Skin epidermis (tissue), 12 donors: ENCODE measurements around the gene PCNT.

ENCODE experiments used
- H3K27ac ChIP-seq, 21 experiments: fragments of 200-600 bp; sonication (generic) in 11 of 21; one replicate each; pipeline ENCODE4 v1.5.0; 2020; ENCODE audit warnings: mild to moderate bottlenecking in 3 of 21, inconsistent platforms in 2 of 21, moderate library complexity in 2 of 21
- H3K4me3 ChIP-seq, 7 experiments: fragments of 200-600 bp; sonication (generic) in 2 of 7; one replicate each; pipeline ENCODE4 v1.5.0; 2020; ENCODE audit warnings: inconsistent platforms in 2 of 7, mild to moderate bottlenecking in 2 of 7, moderate library complexity in 1 of 7

Gene PCNT

DNA sequence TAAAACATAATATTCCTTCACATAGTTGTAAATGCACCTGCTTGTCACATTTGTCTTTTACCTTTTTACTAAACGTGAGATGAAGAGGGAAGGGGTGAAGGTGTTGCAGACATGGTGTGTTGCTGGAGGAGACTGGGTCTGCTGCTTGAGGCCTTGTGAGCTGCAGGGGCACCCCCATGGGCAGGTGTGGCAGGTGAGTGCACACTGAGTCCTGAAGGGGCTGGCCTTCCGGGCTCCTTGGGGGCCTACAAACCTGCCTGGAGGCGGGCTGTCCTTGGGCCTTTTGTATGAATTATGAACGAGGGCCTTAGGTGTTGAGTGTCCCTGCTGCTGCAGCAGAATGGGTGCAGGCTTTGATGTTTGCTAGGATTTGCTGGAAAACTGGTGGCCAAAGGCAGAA is 3.8 kb downstream of the PCNT start:
- no peak overlapping the region for H3K27ac ChIP-seq
- H3K4me3 ChIP-seq: no peak overlapping the region

DNA sequence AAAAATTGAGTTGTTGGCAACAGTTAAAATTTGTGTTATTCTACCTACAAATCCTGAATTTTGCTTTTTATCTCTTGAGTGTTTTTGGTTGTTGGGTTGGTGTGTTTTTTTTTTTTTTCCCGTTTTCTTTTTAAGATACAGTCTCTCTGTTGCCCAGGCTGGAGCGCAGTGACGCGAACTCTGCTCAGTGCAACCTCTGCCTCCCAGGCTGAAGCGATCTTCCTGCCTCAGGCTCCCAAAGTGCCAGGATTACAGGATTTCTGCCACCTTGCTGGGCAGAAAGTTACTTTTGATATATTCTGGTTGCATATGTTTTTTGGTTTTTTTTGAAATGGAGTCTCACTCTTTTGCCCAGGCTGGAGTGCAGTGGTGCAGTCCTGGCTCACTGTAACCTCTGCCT is 4.2 kb downstream of the PCNT start:
- Histone ChIP-seq H3K27ac (no peak overlapping the region), H3K4me3 (no peak overlapping the region)

DNA sequence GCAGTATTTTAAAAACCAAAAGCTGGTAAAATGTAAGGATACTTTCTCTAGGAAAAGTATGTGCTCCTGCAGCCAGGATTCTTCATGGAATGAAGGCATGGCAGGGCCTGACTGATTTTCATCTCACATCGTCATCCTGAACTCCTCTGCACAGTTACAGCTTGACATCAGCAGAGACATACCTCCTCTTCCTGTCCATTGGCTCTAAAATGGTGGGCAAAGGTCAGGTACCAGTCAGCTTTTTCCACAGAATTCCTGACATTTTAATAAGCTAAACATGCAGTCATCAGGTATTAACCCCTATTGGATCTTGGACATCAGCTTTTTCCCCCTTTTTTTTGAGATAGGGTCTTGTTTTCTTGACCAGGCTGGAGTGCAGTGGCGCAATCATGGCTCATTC is 5.8 kb downstream of the PCNT start:
- no peak overlapping the region for H3K27ac ChIP-seq
- H3K4me3 ChIP-seq: no peak overlapping the region

DNA sequence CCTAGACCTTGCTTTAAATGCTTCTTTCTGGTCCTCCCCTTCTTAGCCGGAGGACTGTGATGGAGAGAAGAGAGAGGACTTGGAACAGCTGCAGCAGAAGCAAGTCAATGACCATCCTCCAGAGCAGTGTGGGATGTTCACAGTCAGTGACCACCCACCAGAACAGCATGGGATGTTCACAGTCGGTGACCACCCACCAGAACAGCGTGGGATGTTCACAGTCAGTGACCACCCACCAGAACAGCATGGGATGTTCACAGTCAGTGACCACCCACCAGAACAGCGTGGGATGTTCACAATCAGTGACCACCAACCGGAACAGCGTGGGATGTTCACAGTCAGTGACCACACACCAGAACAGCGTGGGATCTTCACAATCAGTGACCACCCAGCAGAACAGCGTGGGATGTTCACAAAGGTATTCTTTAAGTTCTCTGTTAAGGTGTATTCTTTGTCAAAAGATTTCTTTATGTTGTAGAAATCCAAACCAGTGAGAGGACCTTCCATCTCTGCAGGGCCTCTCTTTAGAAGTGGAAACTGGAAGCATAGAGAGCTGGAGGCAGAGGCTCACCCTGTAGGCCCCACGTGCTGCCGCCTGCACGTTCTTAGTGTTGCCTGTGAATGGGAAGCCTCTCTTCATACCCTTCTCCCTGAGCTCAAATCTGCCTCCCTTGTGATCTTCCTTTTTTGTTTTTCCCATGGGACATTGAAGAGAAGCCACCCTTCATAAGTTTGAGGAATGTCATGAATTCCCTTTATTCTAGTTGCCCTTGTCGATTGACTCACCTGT is 10.6 kb downstream of the PCNT start:
- Histone ChIP-seq H3K4me3 (no peak overlapping the region), H3K27ac (no peak overlapping the region)

DNA sequence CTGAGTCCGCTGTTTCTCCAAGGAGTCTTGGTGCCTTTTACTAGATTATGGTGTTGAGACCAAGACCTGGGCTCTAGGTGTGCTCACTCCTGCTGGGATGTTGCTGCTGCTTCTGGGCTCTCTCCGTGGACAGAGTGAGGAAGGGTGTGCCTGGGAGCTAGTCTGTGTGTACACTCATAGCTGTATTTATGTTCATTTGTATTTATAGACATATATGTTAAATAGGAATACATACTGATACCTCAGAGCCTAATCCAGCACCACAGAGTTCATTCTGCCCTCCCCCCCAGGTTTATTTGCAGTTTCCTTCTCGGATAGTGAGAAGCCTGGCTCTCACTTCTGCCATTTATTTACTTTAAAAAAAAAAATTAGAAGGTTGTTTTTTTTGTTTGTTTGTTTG is 12.6 kb downstream of the PCNT start:
- Histone ChIP-seq H3K27ac (no peak overlapping the region), H3K4me3 (no peak overlapping the region)

DNA sequence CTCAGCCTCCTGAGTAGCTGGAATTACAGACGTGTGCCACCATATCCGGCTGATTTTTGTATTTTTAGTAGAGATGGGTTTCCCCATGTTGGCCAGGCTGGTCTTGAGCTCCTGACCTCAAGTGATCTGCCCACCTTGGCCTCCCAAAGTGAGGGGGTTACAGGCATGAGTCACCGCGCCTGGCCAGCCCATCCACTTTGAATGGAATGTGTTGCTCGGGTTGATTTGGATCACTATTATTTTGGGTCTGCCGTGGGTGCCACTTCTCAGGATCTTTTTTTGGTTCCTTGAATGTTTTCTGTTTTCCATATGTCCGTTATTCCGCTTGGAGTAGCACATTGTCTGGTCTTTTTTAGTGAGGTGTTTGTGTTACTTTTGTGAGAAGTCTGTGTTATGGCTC is 17.0 kb downstream of the PCNT start:
- no peak overlapping the region for H3K27ac ChIP-seq
- no peak overlapping the region for H3K4me3 ChIP-seq

DNA sequence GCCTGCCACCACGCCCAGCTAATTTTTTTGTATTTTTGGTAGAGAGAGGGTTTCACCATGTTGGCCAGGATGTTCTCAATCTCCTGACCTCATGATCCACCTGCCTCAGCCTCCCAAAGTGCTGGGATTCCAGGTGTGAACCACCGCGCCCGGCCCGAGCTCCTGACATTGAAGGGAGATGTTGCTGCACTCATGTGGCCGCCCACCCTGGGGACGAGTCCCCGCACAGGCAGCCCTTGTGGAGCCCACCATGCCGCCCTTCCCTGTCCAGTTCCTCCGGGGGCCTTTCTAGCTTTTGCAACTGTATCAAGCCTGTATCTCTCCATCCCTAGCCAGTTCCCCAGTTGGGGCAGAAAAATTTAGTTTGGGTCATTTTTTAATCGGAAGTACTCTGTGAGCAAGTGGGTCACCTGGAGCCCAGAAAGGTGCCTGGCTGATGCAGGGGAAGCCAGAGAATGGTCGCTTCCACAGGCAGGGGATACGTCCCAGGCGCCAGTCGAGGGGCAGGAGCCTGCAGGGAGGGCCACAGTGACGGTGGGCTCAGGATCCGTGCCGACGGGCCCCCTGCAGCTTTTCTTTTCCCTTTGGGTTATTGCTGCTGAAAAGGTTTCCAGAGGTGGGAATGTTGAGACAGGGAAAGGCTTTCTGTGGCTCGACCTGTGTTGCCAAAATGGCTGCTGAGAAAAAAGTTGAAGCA is 20.4 kb downstream of the PCNT start:
- Histone ChIP-seq H3K27ac (no peak overlapping the region), H3K4me3 (no peak overlapping the region)

DNA sequence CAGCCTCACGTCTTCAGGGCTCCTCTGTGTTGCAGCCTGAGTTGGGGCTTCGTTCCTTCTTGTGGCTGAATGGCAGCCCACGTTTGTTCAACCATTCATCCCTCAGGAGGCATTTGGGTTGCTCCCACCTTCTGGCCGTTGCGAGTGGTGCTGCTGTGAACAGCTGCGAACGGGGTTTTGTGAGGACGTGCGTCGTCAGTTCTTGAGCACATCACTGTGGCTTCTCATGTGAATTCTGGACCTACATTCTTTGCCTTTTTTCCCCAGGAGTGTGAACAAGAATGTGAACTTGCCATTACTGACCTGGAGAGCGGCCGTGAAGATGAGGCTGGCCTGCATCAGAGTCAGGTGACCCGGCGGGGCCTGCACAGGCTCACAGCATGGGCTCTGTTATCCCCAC is 21.9 kb downstream of the PCNT start:
- H3K4me3 ChIP-seq: no peak overlapping the region
- no peak overlapping the region for H3K27ac ChIP-seq

DNA sequence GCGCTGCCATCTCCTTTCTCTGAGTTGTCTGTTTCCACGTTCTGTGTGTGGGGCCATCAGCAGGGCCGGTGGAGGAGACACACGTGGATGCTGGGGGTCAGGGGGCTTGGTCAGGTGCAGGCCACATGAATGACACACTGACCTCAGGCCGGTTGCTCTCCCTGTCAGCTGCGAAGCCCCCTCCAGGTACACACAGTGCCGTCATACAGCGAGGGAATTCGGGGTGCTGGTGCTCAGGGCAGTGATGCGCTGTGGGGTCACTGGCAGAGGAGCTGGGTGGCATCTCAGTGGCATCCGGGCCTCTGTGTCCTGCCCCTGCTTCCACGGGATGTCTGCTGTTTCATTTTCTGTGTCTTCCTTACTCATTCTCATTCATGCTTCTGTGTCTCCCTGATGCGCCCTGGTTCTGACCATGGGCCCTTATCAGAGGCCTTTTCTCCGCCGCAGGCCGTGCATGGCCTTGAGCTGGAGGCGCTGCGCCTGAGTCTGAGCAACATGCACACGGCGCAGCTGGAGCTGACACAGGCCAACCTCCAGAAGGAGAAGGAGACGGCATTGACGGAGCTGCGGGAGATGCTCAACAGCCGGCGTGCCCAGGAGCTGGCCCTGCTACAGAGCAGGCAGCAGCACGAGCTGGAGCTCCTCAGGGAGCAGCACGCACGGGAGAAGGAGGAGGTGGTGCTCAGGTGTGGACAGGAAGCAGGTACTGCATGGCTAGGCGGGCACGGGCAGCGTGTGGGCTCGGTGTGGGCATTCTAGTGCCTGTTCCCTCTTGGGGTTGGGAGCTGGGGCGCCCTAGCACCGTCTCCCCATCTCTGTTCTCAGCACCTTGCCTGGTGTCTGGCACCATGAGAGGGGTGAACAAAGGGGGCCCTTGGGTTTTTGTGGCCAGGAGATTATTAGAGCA is 22.6 kb downstream of the PCNT start:
- Histone ChIP-seq H3K4me3 (no peak overlapping the region), H3K27ac (no peak overlapping the region)

DNA sequence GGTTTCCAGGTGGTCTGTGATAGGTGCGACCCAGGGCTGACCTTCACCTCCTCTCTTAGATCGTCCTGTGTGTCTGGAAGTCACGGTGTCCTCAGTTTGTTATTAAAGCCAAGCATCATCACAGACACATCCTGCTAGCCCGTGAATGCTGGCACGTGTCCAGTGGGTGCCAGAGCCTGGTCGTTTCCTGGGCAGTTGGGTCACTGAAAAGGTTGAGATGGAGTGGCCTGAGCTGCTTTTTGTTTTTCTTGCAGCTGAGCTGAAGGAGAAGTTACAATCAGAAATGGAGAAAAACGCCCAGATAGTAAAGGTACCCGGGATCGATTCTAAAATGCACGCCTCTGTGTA is 23.2 kb downstream of the PCNT start:
- Histone ChIP-seq H3K27ac (no peak overlapping the region), H3K4me3 (no peak overlapping the region)

DNA sequence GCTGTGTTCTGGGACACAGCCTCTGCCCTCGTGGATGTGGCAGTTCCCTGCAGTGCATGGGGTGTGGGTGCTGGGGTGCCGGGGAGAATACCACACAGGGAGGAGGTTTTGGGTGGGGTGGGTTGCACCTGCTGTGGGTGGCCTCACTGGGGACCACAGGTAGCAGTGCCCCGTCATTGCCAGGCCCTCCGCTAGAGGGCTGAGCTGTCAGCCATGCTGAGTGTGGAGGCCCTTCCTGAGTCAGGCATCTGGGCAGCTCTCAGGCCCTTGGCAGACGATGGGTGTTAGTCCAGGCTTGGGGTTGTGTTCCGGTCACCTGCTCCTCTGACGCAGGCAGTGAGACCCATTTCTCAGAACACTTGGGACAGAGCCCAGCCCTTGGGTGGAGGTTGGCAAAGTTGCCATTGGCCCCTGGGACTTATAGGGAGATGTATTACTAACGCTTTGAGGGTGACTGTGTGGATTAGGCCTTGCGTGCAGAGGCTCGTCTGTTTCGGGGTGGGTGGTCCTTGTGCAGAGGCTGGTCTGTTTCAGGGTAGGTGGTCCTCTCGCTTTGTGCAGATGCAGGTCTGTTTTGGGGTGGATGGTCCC is 23.9 kb downstream of the PCNT start:
- no peak overlapping the region for H3K4me3 ChIP-seq
- H3K27ac ChIP-seq: peak overlapping the region in 1 of 21 experiments; percentile 49

DNA sequence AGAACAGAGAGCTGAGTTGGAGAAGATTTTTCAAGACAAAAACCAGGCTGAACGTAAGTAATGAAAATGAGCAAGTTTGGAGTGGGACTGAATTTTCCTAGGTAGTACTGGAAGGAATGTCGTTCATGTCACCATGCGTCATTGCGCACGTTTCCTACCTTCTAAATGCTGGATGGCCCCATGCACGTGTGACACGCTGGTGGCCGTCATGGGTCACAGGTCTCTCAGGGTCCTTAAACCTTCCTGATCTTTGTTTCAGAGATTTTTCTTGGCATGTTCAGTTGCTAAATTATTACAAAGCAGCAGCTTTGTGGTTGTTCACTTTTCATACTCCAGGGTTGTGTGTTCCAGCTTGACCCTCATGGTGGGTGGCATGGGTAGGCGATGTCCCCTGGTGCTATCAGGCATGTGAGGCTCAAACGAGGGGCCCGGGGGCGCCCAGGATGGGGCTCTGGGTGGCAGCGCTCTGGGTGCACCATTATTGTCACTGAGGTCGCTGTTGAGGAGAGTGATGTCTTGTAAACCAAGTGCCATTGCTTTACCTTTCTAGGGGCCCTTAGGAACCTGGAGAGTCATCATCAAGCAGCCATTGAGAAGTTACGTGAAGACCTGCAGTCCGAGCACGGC is 25.3 kb downstream of the PCNT start:
- Histone ChIP-seq H3K4me3 (no peak overlapping the region), H3K27ac (no peak overlapping the region)

DNA sequence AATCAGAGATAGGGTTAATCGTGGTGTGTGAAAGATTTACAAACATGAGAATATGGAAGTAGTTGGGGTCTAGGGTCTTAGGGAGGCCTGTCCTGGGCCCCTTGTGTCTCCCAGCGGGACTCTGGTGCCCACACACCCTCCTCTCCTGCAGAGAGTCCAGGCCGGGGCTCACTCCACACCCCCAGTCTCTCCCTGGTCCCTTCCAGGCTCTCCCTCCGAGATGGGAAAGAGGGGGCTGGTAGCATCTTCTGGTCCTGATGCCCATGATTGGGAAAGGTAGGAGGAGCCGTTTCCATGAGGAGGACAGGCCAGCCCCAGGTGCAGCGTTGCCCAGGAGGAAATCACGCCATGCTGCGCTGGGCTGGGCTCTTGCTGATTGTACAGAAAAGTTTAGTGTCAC is 26.6 kb downstream of the PCNT start:
- Histone ChIP-seq H3K4me3 (no peak overlapping the region), H3K27ac (no peak overlapping the region)

DNA sequence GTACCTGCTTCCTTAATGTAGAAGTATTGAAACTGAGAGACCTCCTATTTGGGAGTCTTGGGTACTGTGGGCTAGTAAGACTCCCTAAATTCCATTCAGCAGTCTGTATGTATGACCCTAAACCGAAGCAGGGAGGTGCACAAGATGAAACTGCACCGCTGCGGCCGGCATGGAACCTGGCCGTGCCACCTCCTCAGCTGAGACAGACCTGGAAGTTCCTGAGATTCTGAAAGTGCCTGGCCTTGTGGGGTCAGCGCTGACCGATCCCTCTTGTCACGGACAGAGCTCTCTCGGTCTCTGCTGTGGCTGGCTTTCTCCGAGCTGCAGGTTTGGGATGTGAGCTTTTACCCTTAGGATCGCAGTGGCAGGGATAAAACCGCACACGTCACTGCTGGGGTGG is 27.0 kb downstream of the PCNT start:
- Histone ChIP-seq H3K27ac (no peak overlapping the region), H3K4me3 (no peak overlapping the region)

DNA sequence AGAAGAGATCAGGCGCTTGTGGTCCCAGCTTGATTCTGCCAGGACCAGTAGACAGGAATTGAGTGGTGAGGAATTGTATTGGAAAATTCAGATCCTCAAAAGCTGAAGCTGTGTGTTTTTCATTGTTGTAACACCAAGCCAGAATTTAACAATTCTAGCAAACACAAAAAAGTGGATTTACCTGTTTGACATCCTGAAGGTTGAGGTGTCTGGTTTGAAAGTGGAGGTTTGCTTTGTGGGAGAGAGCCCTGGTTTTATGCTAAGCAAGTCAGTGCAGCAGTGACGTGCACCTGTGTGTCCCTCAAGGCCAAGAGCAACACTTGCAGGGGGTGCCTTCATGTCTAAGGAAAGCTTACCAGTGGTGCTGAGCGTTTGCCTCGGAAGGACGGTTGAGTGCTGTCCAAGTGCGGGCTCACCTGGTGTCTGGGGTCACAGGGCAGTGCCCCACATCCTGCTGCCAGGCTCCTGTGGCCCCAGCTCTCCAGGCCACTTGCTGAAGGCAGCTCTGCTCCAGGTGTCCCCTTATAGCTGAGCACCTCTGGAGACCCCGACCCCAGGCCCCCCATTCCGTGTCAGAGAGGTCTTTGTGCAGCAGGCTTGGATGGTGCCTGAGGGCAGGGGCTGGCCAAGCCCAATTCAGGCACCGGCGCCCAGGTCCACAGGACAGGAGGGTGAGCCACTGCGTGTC is 27.7 kb downstream of the PCNT start:
- H3K27ac ChIP-seq: no peak overlapping the region

DNA sequence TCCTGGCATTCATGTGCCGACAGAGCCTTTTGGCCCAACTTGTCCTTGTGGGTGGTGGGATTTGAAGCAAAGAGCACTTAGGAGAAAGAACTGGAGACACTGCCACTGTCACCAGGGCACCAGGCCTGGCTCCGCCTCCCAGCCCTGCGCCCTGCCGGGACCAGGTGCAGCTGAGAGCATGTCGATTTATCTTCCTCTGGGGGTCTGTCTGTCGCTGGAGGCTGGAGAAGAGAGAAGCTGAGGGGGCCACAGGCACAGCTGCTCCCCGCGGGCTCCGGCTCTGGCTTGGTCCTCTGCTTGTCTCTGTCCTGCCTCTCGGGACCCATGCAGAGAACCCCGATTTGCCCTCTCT is 28.2 kb downstream of the PCNT start:
- Histone ChIP-seq H3K4me3 (no peak overlapping the region), H3K27ac (no peak overlapping the region)

More for the DNA sequence above, 27.7 kb downstream of the PCNT start:
- no peak overlapping the region for H3K4me3 ChIP-seq

DNA sequence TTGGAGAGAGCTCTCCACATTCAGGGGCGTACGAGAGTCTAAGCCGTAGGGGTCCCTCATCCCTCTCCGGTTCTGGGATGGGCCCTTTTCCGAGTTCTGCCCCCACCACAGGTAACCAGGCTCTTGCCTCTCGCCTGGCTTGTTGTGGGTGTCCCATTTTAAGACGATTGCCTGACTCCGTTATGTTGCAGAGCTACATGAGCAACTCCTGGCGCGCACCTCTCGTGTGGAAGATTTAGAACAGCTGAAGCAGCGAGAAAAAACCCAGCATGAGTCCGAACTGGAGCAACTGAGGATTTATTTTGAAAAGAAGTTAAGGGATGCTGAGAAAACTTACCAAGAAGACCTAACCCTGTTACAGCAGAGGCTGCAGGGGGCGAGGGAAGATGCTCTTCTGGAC is 29.0 kb downstream of the PCNT start:
- H3K27ac ChIP-seq: no peak overlapping the region

DNA sequence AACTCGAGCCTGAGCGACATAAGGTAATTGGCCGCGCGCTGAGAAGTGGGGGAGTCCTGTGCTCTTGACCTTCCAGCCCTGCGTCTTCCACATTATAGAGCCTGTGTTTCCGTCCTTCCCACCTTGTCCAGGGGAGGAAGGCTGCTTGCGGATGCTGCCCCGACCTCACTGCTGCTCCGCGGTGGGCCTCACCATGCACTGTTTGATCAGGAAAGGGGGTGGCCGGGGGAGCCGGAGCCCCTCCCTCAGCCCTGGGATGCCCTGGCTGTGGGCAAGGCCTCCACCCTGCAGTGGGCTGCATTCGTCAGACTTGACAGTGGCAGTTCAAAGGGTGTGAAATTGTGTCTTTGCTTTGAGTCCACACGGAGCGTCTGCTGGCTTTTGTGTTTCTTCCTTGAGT is 30.1 kb downstream of the PCNT start:
- Histone ChIP-seq H3K4me3 (no peak overlapping the region), H3K27ac (no peak overlapping the region)

More for the DNA sequence above, 29.0 kb downstream of the PCNT start:
- no peak overlapping the region for H3K4me3 ChIP-seq

DNA sequence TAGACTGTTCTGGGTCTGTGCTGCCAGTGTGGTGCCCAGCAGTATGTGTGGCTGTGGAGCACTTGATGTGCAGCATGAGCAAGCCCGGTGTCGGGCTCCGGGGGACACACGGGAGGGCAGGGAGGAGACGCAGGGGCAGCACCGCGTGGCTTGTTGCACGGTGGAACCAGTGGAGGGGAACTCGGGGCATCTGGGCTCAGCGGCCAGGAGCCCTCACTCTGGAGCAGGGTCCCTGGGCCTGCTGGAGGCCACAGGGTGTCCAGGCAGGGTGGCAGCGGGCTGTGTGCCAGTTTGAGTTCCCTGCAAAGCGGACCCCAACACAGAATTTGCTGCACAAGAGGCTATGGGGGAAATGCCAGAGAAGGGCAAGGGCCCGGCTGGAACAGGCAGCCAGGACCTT is 30.6 kb downstream of the PCNT start:
- Histone ChIP-seq H3K27ac (peak overlapping the region in 1 of 21 experiments; percentile 48), H3K4me3 (no peak overlapping the region)
